ENCODE measurements around the gene SLC37A1.

SLC37A1 gene

GRCh38 chr21:42530167-42530518 is 16.5 kb downstream of the SLC37A1 start:
- Histone ChIP-seq H3K36me3 (peaks cover 38% of the 10 kb centered on the region), H3K27ac (no peak overlapping the region), H3K9me3 (no peaks in the 10 kb centered on the region), H3K4me3 (ENCODE audit: low read depth in 1 of 2, low read length in 1 of 2) (no peak overlapping the region), H3K4me1 (ENCODE audit: control insufficient read depth in 1 of 2, insufficient read depth in 1 of 2, low read depth in 1 of 2, low read length in 1 of 2) (no peaks in the 10 kb centered on the region), H3K27me3 (no peaks in the 10 kb centered on the region)
- no peak for TF ChIP-seq CTCF (IDR thresholded peaks at IDR 0.05)

GRCh38 chr21:42531771-42532170 is 18.1 kb downstream of the SLC37A1 start:
- Histone ChIP-seq H3K27ac (no peak overlapping the region), H3K4me3 (ENCODE audit: low read depth in 1 of 2, low read length in 1 of 2) (no peak overlapping the region), H3K9me3 (no peaks in the 10 kb centered on the region), H3K27me3 (no peaks in the 10 kb centered on the region), H3K36me3 (peaks cover 44% of the 10 kb centered on the region), H3K4me1 (ENCODE audit: control insufficient read depth in 1 of 2, insufficient read depth in 1 of 2, low read depth in 1 of 2, low read length in 1 of 2) (no peaks in the 10 kb centered on the region)
- no peak for TF ChIP-seq CTCF (IDR thresholded peaks at IDR 0.05)

GRCh38 chr21:42532466-42533181 is 19.0 kb downstream of the SLC37A1 start:
- Histone ChIP-seq H3K9me3 (no peaks in the 10 kb centered on the region), H3K27ac (no peak overlapping the region), H3K4me1 (ENCODE audit: control insufficient read depth in 1 of 2, insufficient read depth in 1 of 2, low read depth in 1 of 2, low read length in 1 of 2) (no peaks in the 10 kb centered on the region), H3K27me3 (no peaks in the 10 kb centered on the region), H3K36me3 (peaks cover 52% of the 10 kb centered on the region), H3K4me3 (ENCODE audit: low read depth in 1 of 2, low read length in 1 of 2) (no peak overlapping the region)
- no peak for TF ChIP-seq CTCF (IDR thresholded peaks at IDR 0.05)

DNA sequence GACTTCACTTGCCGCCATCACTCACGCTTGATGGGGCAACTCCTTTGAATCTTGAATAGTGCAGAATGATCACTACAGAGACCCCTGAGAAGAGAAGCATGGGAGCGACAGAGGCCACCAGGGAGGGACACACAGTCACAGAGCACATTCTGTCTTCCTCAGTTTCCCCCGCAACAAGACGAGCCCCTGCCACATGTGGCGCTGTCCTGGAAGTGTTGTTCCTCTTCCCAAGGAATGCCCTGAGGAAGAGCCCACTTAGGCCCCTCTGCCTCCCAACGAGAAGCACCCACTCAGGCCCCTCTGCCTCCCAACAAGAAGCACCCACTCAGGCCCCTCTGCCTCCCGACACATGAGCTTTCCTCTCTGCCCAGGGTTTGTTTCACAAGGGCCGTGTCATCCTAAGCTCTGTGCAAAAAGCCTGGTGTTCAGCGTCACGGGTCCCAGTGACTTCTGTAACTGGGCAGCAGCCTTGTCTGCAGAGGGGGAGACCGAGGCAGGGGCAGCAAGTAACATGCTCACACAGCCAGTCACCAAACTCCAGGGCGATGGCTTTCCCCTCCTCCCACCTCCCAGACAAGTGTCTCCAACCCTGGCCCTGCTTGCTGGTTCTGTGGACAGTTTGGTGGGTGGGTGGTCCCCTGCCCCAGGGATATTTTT is 19.8 kb downstream of the SLC37A1 start:
- peaks cover 44% of the 10 kb centered on the region for H3K36me3 ChIP-seq
- no peaks in the 10 kb centered on the region for H3K27me3 ChIP-seq
- no peak for TF ChIP-seq CTCF (IDR thresholded peaks at IDR 0.05)
- no peaks in the 10 kb centered on the region for H3K9me3 ChIP-seq
- H3K27ac ChIP-seq: no peak overlapping the region
- no peak overlapping the region for H3K4me3 ChIP-seq (ENCODE audit: low read depth in 1 of 2, low read length in 1 of 2)
- no peaks in the 10 kb centered on the region for H3K4me1 ChIP-seq (ENCODE audit: control insufficient read depth in 1 of 2, insufficient read depth in 1 of 2, low read depth in 1 of 2, low read length in 1 of 2)

- Histone ChIP-seq H3K4me1 (ENCODE audit: control insufficient read depth in 1 of 2, insufficient read depth in 1 of 2, low read depth in 1 of 2, low read length in 1 of 2) (no peaks in the 10 kb centered on the region), H3K27ac (no peak overlapping the region), H3K36me3 (peaks cover 46% of the 10 kb centered on the region), H3K4me3 (ENCODE audit: low read depth in 1 of 2, low read length in 1 of 2) (no peak overlapping the region), H3K27me3 (no peaks in the 10 kb centered on the region), H3K9me3 (no peaks in the 10 kb centered on the region)
- TF ChIP-seq CTCF (IDR thresholded peaks at IDR 0.05): no peak
Observed at GRCh38 chr21:42533963-42534355, 20.3 kb downstream of the SLC37A1 start.
